ENCODE results near the gene FAM161A.

Gene FAM161A

GRCh38 chr2:61775956-61776570, 77.8 kb downstream of the FAM161A start:
- no peak for DNase-seq (ENCODE audit: insufficient read length, low spot score)
- TF ChIP-seq CTCF (IDR thresholded peaks at IDR 0.05; ENCODE audit: insufficient read depth, missing control alignments): no peak
- no peak for FAIRE-seq
